ENCODE measurements around the gene CFHR4. TPM values are rescaled to one million over a fixed set of nuclear protein-coding genes. Genes with fewer than 3 reads are reported as not detected.
"Not testable (repeated sequence)": the region's sequence is repeated elsewhere in the genome, so short reads cannot be mapped to it uniquely, and the experiment has no call there.

The CFHR4 gene
- total RNA-seq: not detected in 2 replicates

DNA sequence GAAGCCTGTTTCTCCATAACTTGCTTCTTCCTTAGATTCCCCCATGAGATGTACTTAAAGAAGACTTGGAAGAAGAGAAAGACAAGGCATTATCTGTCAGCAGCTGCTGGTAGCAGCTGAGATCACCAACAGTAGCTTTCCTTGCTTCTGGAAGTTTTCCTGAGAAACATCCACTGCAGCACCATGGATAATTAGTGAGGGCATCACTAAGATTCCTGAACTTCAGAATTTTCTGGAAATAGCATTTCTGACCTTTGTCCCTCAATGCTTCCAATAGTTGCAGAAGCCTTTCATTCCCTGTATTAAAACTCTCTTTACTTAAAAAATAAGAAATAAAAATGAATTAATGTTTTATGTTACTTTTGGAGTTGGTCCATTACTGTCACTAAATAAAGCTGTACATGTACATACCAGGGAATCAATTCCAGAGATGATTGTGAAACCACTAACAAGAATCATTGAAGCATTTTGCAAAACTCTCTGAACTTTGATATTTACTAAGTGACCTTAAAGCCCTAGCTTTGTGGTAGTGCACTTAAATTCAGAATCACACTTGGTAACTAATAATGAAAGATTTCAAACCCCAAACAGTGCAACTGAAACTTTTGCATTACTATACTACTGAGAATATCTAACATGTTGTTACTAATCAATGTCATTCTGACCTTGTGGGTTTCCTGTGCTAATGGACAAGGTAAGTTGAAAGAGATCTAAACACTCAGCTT, at the start of gene CFHR4:
CFHR4 (plus strand) TSS at position 538 of the 725 bp plus-strand sequence; CDS start at position 637, 99 bp downstream.
- H3K4me3 ChIP-seq (ENCODE audit: low read depth, low read length): no peak within 1 kb of the TSS
- DNase-seq (ENCODE audit: low read depth): no peak
- TF ChIP-seq, protein P1, sequence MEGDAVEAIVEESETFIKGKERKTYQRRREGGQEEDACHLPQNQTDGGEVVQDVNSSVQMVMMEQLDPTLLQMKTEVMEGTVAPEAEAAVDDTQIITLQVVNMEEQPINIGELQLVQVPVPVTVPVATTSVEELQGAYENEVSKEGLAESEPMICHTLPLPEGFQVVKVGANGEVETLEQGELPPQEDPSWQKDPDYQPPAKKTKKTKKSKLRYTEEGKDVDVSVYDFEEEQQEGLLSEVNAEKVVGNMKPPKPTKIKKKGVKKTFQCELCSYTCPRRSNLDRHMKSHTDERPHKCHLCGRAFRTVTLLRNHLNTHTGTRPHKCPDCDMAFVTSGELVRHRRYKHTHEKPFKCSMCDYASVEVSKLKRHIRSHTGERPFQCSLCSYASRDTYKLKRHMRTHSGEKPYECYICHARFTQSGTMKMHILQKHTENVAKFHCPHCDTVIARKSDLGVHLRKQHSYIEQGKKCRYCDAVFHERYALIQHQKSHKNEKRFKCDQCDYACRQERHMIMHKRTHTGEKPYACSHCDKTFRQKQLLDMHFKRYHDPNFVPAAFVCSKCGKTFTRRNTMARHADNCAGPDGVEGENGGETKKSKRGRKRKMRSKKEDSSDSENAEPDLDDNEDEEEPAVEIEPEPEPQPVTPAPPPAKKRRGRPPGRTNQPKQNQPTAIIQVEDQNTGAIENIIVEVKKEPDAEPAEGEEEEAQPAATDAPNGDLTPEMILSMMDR (IDR thresholded peaks at IDR 0.05; ENCODE audit: insufficient read depth, low read depth, low read length): no peak

DNA sequence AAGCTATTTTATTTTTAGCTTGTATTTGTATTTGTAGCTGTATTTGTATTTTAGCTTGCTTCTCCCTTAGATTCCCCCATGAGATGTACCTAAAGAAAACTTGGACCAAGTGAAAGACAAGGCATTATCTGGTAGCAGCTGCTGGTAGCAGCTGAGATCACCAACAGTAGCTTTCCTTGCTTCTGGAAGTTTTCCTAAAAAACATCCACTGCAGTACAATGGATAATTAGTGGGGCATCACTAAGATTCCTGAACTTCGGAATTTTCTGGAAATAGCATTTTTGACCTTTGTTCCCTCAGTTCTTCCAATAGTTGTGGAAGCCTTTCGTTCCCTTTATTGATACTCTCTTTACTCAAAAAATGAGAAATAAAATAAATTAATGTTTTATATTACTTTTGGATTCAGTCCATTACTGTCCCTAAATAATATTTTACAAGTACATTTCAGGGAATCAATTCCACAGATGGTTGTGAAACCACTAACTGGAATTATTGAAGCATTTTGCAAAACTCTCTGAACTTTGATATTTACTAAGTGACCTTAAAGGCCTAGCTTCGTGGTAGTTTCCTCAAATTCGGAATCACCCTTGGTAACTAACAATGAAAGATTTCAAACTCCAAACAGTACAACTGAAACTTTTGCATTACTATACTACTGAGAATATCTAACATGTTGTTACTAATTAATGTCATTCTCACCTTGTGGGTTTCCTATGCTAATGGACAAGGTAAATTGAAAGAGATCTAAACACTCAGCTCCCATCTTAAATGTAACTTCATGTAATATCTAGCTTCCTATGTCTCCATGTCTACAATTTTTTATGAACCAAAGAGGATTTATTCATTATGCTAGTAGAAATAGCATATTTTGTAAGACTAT, 38.0 kb upstream of the CFHR4 start:
- not testable (repeated sequence) for DNase-seq (ENCODE audit: low read depth); H3K4me3 ChIP-seq (ENCODE audit: low read depth, low read length)

DNA sequence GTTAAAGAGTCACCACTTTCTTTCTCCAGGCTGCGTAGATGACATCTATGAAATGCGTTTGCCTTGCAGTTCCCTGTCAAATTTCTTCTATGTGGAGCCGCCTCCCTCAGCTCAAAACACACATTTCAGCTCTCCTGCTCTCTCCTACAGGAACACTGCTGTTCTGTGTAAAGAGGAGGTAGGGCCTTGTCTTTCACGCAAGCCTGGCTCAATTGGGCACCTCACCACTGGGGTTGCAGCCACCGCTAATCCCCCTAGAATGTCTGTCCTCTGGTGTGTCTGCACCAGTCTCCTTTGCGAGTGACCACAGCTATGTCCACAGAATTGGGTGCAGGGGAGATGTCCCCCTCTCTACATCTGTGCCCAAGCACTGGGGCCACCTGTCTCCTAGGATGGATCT, 31.8 kb upstream of the CFHR4 start:
- TF ChIP-seq, protein P1 (IDR thresholded peaks at IDR 0.05; ENCODE audit: insufficient read depth, low read depth, low read length): no peak
- no peak for DNase-seq (ENCODE audit: low read depth)
- no peak overlapping the region for H3K4me3 ChIP-seq (ENCODE audit: low read depth, low read length)

DNA sequence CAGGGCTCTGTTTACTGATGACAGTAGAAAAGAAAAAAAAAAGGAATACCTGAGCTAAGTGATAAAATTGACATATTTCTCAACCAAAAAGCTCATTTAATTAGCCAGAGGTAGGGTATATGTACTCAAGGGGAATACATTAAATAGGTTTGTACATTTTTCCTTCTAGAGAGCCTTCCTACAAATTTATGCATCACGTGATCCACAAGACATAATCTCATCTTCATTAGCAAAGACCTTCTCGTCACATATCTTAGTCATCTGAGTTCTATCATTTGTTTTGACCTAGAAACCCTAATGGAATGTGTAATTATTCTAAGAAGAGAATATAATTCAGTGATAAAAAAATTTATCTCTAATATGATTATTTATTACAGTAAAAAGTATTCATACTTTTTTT, 30.7 kb upstream of the CFHR4 start:
- TF ChIP-seq, protein P1 (IDR thresholded peaks at IDR 0.05; ENCODE audit: insufficient read depth, low read depth, low read length): no peak
- DNase-seq (ENCODE audit: low read depth): no peak
- H3K4me3 ChIP-seq (ENCODE audit: low read depth, low read length): no peak overlapping the region

DNA sequence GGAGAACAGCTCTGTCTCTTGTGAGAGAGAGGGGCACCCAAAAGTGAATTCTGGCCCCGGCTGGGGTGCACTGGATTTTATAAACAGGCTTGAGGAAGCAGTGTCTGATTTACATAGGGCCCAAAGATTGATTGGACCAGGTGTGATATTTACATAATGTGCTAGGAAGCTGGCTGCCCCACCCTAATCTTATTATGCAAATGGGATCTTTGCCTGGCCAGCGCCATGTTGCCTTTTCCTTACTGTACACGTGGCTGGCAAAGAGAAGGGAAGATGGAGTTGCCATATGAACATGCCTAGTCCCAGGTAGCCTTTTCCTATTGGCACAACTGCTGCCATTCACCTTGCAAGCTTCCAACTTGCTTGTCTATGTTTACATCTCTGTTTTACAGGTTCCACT, 29.0 kb upstream of the CFHR4 start:
- TF ChIP-seq, protein P1 (IDR thresholded peaks at IDR 0.05; ENCODE audit: insufficient read depth, low read depth, low read length): no peak

DNA sequence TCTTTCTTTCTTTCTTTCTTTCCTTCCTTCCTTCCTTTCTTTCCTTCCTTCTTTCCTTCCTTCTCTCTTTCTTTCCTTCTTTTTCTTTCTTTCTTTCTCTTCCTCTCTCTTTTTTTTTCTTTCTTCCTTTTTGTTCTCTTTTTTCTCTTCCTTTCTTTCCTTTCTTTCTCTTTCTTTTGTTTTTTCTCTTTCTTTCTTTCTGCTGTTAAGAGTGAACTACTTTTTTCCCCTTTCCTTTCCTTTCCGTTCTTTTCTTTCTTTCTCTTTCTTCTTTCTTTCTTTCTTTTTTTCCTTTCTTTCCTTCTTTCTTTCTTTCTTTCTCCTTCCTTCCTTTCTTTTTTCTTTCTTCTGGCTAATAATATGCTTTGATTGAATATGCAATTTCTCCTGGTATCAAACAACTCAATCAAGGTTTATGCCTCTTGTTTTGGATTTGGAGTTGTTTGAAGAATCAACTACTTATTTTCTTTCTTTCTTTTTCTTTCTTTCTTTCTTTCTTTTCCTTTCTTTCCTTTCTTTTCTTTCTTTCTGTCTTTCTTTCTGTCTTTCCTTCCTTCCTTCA, 27.4 kb upstream of the CFHR4 start:
- H3K4me3 ChIP-seq (ENCODE audit: low read depth, low read length): no peak overlapping the region
- TF ChIP-seq, protein P1 (IDR thresholded peaks at IDR 0.05; ENCODE audit: insufficient read depth, low read depth, low read length): no peak
- DNase-seq (ENCODE audit: low read depth): no peak

More for the DNA sequence above, 29.0 kb upstream of the CFHR4 start:
- no peak overlapping the region for H3K4me3 ChIP-seq (ENCODE audit: low read depth, low read length)
- no peak for DNase-seq (ENCODE audit: low read depth)

DNA sequence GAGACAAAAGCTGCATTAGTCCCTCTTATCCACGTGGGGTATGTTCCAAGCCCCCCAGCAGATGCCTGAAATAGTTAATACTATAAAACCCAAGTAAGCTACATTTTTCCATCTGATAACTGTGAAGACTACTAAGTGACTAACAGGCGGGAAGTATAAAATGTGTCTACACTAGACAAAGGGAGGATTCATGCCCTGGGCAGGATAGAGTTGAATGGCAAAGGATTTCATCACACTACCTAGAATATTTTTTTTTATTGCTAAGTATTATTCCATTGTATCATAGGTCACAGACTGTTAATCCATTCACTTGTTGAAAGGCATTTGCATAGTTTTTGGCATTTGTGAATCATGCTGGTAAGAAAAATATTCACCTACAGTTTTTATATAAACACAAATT, 26.4 kb upstream of the CFHR4 start:
- DNase-seq (ENCODE audit: low read depth): no peak
- no peak overlapping the region for H3K4me3 ChIP-seq (ENCODE audit: low read depth, low read length)
- TF ChIP-seq, protein P1 (IDR thresholded peaks at IDR 0.05; ENCODE audit: insufficient read depth, low read depth, low read length): no peak

All from fibroblast of villous mesenchyme (primary cell).